Lower lobe of right lung (tissue), 2 donors: ENCODE measurements around the gene TRAIP. TPM values are rescaled to one million over a fixed set of nuclear protein-coding genes. Genes with fewer than 3 reads are reported as not detected.
"Not testable (repeated sequence)": the region's sequence is repeated elsewhere in the genome, so short reads cannot be mapped to it uniquely, and the experiment has no call there.

Experiments
- ATAC-seq, 2 donors: fragments of 200-7000 bp; cut with Tn5 transposase; one replicate each; pipeline ENCODE4 v1.9.1; 2020 to 2022; ENCODE audit warnings: mild to moderate bottlenecking in 2 of 2, moderate library complexity in 2 of 2
- DNase-seq: peaks from one replicate; pipeline ENCODE4 v3.0.0-alpha.2; 2020
- H3K27ac ChIP-seq: fragments of 200-600 bp; one replicate; pipeline ENCODE4 v1.8.0; 2022
- H3K27me3 ChIP-seq: fragments of 200-600 bp; one replicate; pipeline ENCODE4 v1.8.0; 2022; ENCODE audit warnings: low read depth
- H3K36me3 ChIP-seq: fragments of 200-600 bp; one replicate; pipeline ENCODE4 v1.8.0; 2022; ENCODE audit warnings: mild to moderate bottlenecking
- H3K4me1 ChIP-seq: fragments of 200-600 bp; one replicate; pipeline ENCODE4 v1.8.0; 2022
- H3K4me3 ChIP-seq: fragments of 200-600 bp; one replicate; pipeline ENCODE4 v1.8.0; 2022; ENCODE audit warnings: mild to moderate bottlenecking
- H3K9me3 ChIP-seq: fragments of 200-600 bp; one replicate; pipeline ENCODE4 v1.8.0; 2022
- CTCF ChIP-seq: fragments of 200-600 bp; IDR thresholded peaks from one replicate; pipeline ENCODE4 v1.8.0; 2022; ENCODE audit warnings: antibody characterized with exemption, mild to moderate bottlenecking
- intact Hi-C: fragments of 100-400 bp; cut with DNase I; formaldehyde crosslinking; loops from one replicate; pipeline ENCODE4 v1.11.0; 2022
- total RNA-seq: library from RNA; stranded (reverse); fragmentation: NEBNext Ultra II Directional; extraction: Animal tissue kit (Norgen Biotek cat#: 25700); gene quantifications from one replicate; pipeline ENCODE4 v1.2.1, GENCODE V29; 2021
- donor health status: DM: no; HTN: yes; CAD: no; lungs with severe emphysema.

Gene TRAIP
- total RNA-seq, 1 donor from 2014 or later, result 3.0 TPM

- ATAC-seq, result no peak
- DNase-seq, result no peak
- Histone ChIP-seq H3K27ac (no peak overlapping the region), H3K4me3 (no peak overlapping the region), H3K4me1 (peaks cover 10% of the 10 kb centered on the region), H3K9me3 (no peaks in the 10 kb centered on the region), H3K27me3 (no peaks in the 10 kb centered on the region), H3K36me3 (no peaks in the 10 kb centered on the region)
- TF ChIP-seq CTCF, result peak; percentile 22
- intact Hi-C loops, result no loop called here
Measured at GRCh38 chr3:49841126-49841696, 15.2 kb downstream of the TRAIP start.

- Histone ChIP-seq H3K9me3 (no peaks in the 10 kb centered on the region), H3K27me3 (no peaks in the 10 kb centered on the region), H3K4me3 (no peak overlapping the region), H3K36me3 (no peaks in the 10 kb centered on the region), H3K4me1 (peaks cover 10% of the 10 kb centered on the region), H3K27ac (peak overlapping the region; percentile 38)
- DNase-seq (no peak), ATAC-seq (no peak)
- intact Hi-C loops, result no loop called here
- TF ChIP-seq CTCF, result no peak
Measured at GRCh38 chr3:49840388-49840787, 16.0 kb downstream of the TRAIP start.

GRCh38 chr3:49839193-49839809 is 17.1 kb downstream of the TRAIP start:
- intact Hi-C loops, result no loop called here
- H3K4me1 ChIP-seq, result peaks cover 10% of the 10 kb centered on the region
- H3K4me3 ChIP-seq, result no peak overlapping the region
- peak; percentile 84 for DNase-seq
- no peaks in the 10 kb centered on the region for H3K27me3 ChIP-seq
- peak overlapping the region; percentile 48 for H3K27ac ChIP-seq
- ATAC-seq, result peak; percentile 87 to 89
- no peaks in the 10 kb centered on the region for H3K9me3 ChIP-seq
- TF ChIP-seq CTCF, result peak; percentile 90
- H3K36me3 ChIP-seq, result no peaks in the 10 kb centered on the region

- Histone ChIP-seq H3K27ac (no peak overlapping the region), H3K9me3 (no peaks in the 10 kb centered on the region), H3K27me3 (no peaks in the 10 kb centered on the region), H3K4me1 (no peaks in the 10 kb centered on the region), H3K4me3 (no peak overlapping the region), H3K36me3 (no peaks in the 10 kb centered on the region)
- DNase-seq (no peak), ATAC-seq (no peak)
- intact Hi-C loops, result no loop called here
- no peak for TF ChIP-seq CTCF
Measured at GRCh38 chr3:49831341-49831740, 25.0 kb downstream of the TRAIP start.

GRCh38 chr3:49826016-49826415 is 30.3 kb downstream of the TRAIP start:
- no peak for TF ChIP-seq CTCF
- H3K27me3 ChIP-seq, result no peaks in the 10 kb centered on the region
- ATAC-seq (no peak), DNase-seq (no peak)
- no peak overlapping the region for H3K27ac ChIP-seq
- H3K9me3 ChIP-seq, result no peaks in the 10 kb centered on the region
- H3K36me3 ChIP-seq, result no peaks in the 10 kb centered on the region
- intact Hi-C loops, result no loop called here
- no peaks in the 10 kb centered on the region for H3K4me1 ChIP-seq
- no peak overlapping the region for H3K4me3 ChIP-seq

GRCh38 chr3:49823131-49823530 is 33.2 kb downstream of the TRAIP start:
- H3K27me3 ChIP-seq, H3K4me1 ChIP-seq, H3K27ac ChIP-seq, intact Hi-C loops, H3K9me3 ChIP-seq, ATAC-seq, DNase-seq, H3K36me3 ChIP-seq, H3K4me3 ChIP-seq: not testable (repeated sequence)
